IPS-18c (cell line): ENCODE measurements around the gene BRPF3.

Experiments used
- H3K4me3 ChIP-seq: 2 replicates; pipeline ENCODE4 v1.7.0; 2013; ENCODE audit warnings: low read depth, mild to moderate bottlenecking, low read length, moderate library complexity; ENCODE audit not compliant: insufficient read depth
- H3K9me3 ChIP-seq: one replicate; pipeline ENCODE4 v1.6.1; 2013; ENCODE audit warnings: mild to moderate bottlenecking, low read length, moderate library complexity; ENCODE audit not compliant: control insufficient read depth, insufficient read depth

Gene BRPF3

DNA sequence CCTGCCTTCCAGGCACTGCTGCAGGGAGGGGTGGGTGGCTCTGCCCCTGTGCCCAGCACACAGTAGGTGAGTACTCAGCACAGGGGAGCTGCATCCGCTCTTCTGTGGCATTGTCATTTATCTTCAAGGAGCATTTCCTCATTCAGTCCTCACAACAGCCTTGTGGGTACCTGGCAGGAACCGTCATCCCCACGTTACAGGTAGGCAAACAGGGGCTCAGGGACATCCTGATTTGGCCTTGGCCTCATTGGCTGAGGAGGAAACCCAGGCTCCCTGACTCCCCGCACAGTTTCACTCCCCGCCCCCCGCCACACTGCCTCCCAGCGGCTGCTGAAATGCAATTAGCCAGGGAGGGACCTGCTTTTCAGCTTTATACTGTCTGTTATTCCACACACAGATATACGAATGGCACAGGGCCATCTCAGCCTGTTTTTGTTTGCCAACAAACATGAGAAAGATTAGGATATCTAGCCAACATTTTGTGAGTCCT, 49.1 kb downstream of the BRPF3 start:
- Histone ChIP-seq H3K9me3 (no peaks in the 10 kb centered on the region), H3K4me3 (no peak overlapping the region)

DNA sequence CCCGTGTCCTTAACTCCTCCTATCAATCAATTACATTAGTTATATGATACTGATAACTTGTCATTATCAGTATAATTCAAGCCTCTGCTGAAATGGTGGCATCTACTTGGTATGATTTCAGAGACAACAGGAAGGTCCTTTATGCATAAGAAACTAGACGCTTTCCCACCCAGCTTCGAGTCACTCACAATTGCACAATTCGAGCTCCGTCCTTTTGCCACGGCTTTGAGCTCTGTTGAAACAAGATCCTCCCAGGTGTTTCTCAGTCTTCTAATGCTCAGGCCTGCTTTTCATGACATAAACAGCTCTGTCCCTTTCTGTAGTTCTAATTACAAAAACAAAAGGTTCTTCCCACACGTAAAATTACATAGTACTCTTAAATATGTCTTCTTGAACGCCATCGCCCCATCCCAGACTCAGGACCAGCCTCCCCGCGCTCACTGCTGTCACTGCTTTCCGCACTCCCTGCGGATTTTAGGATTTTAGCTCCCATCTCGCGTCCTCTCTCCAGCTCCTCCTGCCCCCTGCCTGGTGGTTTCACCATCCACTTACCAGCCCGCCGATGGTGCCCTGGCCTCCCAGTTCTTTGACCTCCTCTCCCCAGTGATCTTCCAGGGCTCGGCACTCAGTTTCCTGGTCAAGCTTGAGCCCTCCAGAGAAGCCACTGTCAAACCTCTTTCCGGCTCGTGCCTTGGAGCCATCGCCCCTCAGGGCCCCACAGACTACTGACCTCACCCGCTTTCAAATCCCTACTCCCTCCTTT, 50.1 kb downstream of the BRPF3 start:
- Histone ChIP-seq H3K4me3 (no peak overlapping the region), H3K9me3 (no peaks in the 10 kb centered on the region)

DNA sequence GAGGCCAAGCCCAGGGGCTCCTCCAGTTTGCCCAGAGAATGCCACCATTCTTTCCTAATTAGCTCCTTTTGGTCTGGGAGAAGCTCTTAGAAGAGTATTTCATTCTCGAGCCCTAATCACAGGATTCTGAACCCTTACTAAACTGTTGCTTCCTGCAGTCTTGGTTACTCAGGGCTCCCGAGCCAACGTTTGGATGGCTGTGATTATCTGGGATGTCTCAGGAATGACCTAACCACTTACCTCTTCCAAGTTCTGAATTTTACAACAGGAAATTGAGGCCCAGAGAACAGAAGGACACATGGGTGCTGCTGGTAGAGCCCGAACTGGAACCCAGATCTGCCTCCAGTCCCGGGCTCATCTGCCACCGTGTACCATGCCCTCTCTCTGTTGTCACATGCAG, 51.1 kb downstream of the BRPF3 start:
- no peaks in the 10 kb centered on the region for H3K9me3 ChIP-seq
- no peak overlapping the region for H3K4me3 ChIP-seq

DNA sequence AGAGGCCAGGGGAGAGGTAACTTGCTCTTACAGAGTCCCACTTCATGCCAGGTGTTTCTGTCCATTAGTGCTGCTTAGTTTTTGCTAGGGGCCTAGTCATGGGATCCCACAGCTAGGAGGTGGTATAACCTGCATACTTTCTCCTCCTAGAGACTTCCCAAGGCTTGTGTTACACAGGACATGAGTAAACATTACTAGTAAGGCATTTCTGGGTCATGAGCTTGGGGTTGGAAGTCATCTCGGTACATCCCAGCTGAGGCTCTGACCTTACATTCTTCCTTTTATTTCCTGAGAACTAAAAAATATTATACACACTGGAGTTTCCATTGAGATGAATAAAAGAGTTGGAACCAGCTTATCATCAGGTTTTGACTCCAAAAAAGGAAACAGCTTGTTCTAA, 52.4 kb downstream of the BRPF3 start:
- Histone ChIP-seq H3K9me3 (no peaks in the 10 kb centered on the region), H3K4me3 (no peak overlapping the region)

DNA sequence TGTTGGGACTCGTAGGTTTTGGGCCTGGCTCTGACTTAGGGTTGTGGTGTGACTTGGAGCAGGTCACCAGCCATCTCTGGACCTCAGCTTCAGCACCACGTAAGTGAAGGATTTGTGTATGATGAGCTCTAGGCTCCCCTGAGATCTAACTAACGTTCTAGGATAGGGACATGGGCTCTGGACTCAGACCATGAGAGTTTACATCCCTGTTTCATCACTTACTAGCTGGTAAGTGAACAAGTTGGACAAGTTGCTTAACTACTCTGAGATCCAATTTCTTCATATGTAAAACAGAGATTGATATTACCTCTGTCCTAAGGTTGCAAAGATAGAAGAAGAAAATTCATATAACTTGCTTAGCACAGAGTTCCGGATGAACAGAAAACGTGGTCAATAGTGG, 53.0 kb downstream of the BRPF3 start:
- Histone ChIP-seq H3K4me3 (no peak overlapping the region), H3K9me3 (no peaks in the 10 kb centered on the region)

DNA sequence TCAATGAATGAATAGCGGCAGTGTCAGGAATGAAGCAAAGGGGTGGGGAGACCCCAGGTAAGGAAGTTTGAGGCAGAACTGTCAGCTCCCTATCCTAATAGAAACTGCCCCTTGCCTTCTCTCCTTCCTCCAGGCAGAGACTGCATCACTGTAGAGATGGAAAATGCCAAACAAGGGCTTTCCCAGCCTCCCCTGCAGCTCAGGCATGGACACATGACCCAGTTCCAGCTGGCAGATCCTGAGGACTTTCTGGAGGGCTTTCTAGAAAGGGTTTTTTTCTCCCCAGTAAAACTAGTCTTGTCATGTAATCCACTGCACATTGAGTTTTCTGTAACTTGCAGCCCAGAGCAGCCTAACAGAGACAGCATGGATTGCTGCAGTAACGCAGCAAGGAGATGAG, 55.5 kb downstream of the BRPF3 start:
- no peak overlapping the region for H3K4me3 ChIP-seq
- no peaks in the 10 kb centered on the region for H3K9me3 ChIP-seq

DNA sequence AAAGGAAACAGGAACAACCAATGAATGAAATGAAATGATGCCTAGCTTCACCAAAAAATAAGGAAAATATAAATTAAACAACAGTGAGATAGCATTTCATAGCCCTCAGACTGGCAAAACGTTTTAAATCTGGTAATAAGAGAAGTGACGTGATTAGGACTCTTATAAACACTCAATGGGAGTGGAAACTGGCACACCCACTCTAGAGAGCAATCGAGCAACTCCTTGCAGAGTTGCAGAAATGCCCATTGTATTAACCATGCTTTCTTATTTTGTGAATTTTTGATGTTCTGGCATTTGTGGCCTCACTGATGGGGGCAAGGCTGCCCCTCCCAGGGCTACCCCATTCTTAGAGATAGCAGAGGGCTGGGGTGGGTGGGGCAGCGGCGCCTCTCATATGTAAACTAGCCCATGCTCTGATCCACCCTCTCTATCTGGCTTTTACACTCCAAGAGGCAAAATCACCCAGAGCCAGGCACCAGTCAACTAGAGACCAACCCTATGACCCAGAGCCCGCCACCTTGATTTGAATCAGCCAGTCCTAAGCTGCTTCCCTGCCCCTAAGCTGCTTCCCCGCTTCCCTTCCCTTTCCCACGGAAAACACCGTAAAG, 67.0 kb downstream of the BRPF3 start:
- peaks cover 2% of the 10 kb centered on the region for H3K9me3 ChIP-seq
- no peak overlapping the region for H3K4me3 ChIP-seq

DNA sequence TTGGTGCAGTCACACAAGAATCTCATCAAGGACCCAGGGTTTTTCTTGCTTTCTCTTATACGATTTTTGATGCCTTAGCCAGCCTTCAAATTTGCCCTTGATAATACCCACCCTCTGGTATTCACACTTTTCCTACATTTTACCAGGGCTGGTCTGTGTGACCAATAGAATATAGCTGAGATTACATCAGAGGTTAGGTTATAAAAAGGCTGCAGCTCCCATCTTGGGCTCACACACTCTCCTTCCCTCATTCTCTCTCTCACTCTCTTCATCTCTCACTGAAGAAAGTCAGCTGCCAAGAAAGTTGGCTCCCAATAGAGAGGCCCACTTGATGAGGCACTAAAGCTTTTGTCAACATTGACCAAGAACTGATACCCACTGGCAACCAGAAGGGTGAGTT, 69.2 kb downstream of the BRPF3 start:
- peaks cover 2% of the 10 kb centered on the region for H3K9me3 ChIP-seq
- H3K4me3 ChIP-seq: no peak overlapping the region

DNA sequence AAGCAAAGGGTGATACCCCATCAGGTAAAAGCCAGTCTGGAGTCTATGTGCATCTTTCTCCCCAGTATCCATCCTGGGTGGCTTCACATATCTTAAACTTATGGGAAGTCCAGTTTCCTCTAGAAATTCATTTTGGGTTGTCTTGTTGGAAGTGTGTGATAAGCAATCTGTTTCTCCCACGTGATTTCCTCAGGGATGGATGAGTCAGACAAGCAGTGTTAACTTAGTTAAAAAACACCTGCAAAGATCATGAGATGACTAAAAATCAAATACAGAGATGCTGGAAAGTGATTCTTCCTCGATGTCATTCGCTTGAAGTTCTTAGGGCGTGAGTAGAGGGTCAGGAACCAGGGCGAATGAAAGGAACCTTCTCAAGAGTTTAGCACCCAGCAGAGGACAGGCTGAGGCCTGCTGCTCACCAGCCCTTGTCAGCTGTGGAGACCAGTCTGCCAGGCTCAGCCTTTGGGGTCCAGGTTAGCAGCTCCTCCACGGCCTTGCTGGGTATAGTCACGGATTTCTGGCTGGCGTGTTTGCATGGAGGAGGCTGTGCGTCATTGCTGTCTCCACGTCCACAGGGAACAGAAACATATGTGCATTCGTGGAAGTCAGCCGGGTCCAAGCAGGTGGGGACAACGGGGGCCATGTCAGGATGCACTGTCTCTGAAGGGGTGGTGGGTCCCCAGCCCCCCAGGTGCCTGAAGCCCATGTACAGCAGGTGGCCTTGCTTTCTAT, 70.5 kb downstream of the BRPF3 start:
- H3K9me3 ChIP-seq: peaks cover 2% of the 10 kb centered on the region
- no peak overlapping the region for H3K4me3 ChIP-seq

DNA sequence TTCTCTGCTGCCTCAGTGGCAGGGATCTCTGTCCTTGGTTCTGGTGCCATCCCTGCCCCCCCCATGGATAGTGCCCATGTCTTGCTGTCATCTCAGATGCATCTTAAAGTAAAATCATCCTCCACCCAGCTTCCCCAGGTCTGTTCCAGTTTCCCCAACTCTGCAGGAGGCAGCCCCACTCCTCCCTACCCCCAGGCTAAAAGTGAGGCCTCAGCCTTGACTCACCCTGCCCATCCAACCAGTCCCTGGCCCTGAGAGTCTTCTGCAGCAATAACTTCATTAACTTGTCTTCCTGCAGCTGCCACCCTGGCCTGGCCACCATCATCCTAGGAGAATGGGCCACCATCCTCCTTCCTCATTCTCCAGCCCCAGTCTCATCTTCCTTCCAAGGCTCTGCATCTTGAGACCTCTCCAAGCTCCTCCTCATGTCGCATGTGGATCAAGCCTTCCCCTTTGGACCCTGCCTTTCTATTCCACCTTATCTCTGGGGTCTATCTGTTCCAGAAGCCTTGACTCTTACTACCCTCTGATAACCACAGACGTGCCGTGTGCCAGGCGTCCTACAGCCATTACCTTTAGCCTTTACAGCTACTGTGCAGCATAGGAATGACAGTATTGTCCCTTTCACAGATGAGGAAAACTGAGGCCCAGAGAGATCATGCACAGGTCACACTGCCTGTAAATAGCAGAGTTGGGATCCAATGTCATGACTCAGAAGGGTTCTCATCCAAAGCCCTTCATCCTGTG, 71.4 kb downstream of the BRPF3 start:
- H3K4me3 ChIP-seq: no peak overlapping the region
- H3K9me3 ChIP-seq: peaks cover 2% of the 10 kb centered on the region

DNA sequence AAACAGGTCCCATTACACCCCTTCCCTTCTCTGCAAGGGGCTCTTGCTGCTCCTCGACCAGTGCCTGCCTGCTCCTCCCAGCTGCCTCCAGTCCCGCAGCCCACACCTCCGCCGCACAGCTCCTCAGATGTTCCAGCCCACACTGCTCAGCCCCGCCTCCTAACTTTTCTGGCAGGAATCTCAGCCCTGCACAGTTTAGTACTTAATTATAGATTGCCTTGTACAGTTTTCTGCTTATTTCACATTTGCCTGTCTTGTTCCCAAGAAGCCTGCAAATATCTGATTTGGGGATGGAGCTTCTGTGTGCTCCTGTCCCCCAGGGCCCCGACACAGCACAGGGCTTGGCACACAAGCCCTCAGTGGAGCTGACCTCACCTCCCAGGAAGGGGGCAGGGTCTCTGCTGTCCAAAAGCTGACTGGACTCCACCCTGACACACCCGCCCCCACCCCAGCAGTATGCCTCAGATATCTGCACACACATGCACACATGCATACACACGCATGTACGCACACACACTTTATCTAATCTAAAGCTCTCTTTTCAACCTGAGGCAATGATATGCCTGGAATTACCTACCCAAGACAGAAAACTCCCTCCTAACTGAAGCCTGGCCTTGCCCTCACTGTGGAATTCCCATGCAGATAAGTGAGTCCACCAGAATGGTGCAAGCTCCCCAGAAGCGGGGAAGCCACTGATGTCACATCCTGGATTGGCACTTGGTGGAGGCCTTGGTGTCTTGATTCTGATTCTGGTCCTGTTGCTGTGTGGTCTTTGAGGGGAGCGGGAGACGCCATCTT, 72.1 kb downstream of the BRPF3 start:
- peaks cover 2% of the 10 kb centered on the region for H3K9me3 ChIP-seq
- H3K4me3 ChIP-seq: no peak overlapping the region

DNA sequence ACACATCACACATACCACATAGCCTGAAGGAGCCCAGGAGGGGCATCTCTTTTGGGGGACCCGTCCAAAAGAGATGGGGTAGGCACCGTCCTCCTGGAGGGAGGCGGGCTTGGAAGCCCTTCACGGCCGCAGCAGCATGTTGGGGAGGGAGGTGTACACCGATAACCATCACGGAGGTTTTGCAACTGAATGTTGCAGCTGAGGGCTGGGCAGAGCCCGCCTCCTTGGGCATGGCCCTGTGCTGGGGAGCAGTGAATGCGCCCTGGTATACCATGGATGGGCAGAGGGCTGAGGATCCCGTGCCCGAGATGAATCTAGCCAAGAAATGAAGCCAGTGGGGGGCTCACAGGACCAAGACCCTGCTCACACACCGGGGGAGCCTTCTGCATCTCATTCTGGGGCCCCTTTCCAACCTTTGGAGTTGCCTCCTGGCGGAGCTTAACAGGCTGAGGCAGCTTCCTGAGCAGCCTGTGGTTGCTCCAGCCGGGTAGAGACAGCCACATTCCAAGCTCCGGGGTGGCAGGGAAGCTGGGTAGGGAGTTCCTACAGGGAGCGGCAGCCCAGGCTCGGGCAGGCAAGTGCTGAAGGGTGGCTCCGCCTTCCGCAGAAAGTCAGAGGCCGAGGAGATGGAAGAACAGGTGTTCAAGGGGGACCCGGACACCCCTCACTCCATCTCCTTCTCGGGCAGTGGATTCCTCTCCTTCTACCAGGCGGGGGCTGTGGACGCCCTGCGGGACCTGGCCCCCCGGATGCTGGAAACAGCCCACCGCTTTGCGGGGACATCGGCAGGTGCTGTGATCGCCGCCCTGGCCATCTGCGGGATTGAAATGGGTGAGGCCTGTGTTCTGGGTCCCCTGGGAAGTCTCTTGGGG, 73.5 kb downstream of the BRPF3 start, which contains the start of gene PNPLA1:
TSS of gene PNPLA1 (plus strand) at position 227 of the 872 bp plus-strand sequence. CDS start at position 627, 400 bp downstream.
- Histone ChIP-seq H3K4me3 (no peak within 1 kb of the TSS), H3K9me3 (peaks cover 2% of the 10 kb centered on the region)

DNA sequence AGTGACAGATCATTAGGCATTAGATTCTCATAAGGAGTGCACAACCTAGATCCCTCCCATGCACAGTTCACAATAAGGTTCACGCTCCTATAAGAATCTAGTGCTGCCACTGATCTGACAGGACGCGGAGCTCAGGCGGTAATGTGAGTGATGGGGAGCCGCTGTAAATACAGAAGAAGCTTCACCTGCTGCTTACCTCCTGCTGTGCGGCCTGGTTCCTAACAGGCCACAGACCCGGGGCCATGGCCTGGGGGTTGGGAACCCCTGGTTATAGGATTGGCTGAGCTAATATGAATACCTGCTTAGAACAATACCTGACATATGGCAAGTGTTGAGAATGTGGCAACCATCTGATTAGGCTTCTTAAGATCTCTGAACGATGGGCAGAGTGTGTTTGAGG, 75.7 kb downstream of the BRPF3 start:
- no peak overlapping the region for H3K4me3 ChIP-seq
- no peaks in the 10 kb centered on the region for H3K9me3 ChIP-seq

DNA sequence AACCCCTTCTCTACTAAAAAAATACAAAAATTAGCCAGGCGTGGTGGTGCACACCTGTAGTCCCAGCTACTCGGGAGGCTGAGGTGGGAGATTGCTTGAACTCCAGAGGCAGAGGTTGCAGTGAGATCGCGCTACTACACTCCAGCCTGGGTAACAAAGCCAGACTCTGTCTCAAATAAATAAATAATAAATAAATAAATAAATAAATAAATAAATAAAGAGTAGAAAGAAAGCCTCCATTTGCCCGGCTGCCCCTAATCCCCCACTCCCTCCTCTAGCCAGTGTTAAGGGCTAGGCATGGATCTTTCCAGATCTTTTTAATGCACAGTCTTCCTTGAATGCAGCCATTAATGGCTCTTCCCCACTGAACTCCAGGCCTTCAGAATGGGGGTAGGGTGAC, 76.5 kb downstream of the BRPF3 start:
- Histone ChIP-seq H3K4me3 (no peak overlapping the region), H3K9me3 (no peaks in the 10 kb centered on the region)

DNA sequence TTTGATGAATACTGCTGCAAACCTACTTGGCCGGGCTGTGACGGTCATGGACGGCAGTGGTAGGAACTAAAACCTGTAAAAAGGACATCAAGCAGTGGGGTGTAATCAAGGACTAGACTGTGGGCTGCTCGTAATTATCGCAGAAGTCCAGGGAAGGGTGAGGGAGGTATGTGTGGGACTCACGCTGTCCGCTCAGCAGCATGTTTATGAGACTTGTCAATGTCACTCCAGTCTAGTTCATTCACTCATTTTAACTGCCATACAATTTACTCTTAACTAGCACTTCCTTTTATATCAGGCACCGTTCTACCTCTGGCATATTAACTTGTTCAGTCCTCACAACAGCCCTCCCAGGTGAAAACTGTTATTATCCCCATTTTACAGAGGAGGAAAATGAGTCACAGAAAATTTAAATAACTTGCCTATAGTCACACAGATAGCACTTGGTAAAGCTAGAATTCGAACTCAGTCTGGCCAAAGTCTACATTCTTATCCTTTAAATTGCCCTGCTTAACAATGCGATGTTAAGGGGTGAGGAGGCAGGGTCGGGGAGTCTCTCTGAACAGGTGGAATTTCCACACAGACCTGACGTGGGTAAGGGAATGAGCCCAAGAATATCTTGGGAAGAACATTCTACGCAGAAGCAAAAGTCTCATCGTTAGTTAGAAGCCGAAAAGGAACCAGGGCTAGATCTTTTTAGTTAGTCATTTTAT, 77.4 kb downstream of the BRPF3 start:
- Histone ChIP-seq H3K9me3 (no peaks in the 10 kb centered on the region), H3K4me3 (no peak overlapping the region)
